H1 (cell line): ENCODE results near the gene RTN4IP1. TPM values are rescaled to one million over a fixed set of nuclear protein-coding genes. Genes with fewer than 3 reads are reported as not detected.

Experiments used
- CTCF ChIA-PET: fragments of 300-600 bp; sonication (Branson Sonifier 250); formaldehyde crosslinking; loops from one replicate; lab custom pipeline; 2021; ENCODE audit not compliant: partially characterized antibody; lab: Charles Lee
- POLR2A ChIA-PET: fragments of 300-600 bp; sonication (Branson Sonifier 250); formaldehyde crosslinking; loops from one replicate; lab custom pipeline; 2021; ENCODE audit warnings: inconsistent platforms; ENCODE audit not compliant: partially characterized antibody; lab: Charles Lee
- DNase-seq, 2 experiments: peaks; one replicate each; pipeline versions ENCODE4 v3.0.0 to v3.0.0-alpha.2; 2010 to 2022; ENCODE audit warnings: low spot score in 2 of 2, low read depth in 1 of 2, mixed read lengths in 1 of 2
- FAIRE-seq: peaks from 2 replicates; lab custom pipeline; 2011; peaks lifted over from hg19 to GRCh38; lab: Jason Lieb, UNC
- H2AFZ ChIP-seq: 2 replicates; pipeline ENCODE4 v1.8.1; 2012; ENCODE audit warnings: low read length, inconsistent platforms
- H2AK5ac ChIP-seq: 2 replicates; pipeline ENCODE4 v1.6.1; 2013; ENCODE audit warnings: low read depth, low read length
- H2BK120ac ChIP-seq: replicated peaks from 2 replicates; pipeline ENCODE3; 2013; ENCODE audit warnings: low read depth, low read length, inconsistent platforms
- H2BK12ac ChIP-seq: 2 replicates; pipeline ENCODE4 v1.6.1; 2013; ENCODE audit warnings: low read depth, low read length
- H2BK15ac ChIP-seq: 2 replicates; pipeline ENCODE4 v1.6.1; 2013; ENCODE audit warnings: low read length
- H2BK20ac ChIP-seq: 2 replicates; pipeline ENCODE4 v1.6.1; 2013; ENCODE audit warnings: low read length
- H2BK5ac ChIP-seq: 2 replicates; pipeline ENCODE4 v1.6.1; 2013; ENCODE audit warnings: low read depth, low read length
- H3K14ac ChIP-seq: 2 replicates; pipeline ENCODE4 v1.6.1; 2013; ENCODE audit warnings: inconsistent platforms; ENCODE audit not compliant: insufficient read length
- H3K18ac ChIP-seq: 2 replicates; pipeline ENCODE4 v1.6.1; 2013; ENCODE audit warnings: low read length; ENCODE audit errors: extremely low read depth
- H3K23ac ChIP-seq: 2 replicates; pipeline ENCODE4 v1.6.1; 2013; ENCODE audit warnings: inconsistent platforms; ENCODE audit not compliant: insufficient read length
- H3K23me2 ChIP-seq: 2 replicates; pipeline ENCODE4 v1.6.1; 2013; ENCODE audit warnings: low read depth, low read length
- H3K27ac ChIP-seq: 2 replicates; pipeline ENCODE4 v1.6.1; 2011; ENCODE audit warnings: low read depth, low read length, inconsistent platforms
- H3K27me3 ChIP-seq, 4 experiments: replicated peaks in 1 of 4; 1 replicate in 1 of 4; 2 replicates in 3 of 4; pipeline versions ENCODE4 v1.6.1 to v1.8.1; 2011 to 2013; ENCODE audit warnings: low read length in 3 of 4, mild to moderate bottlenecking in 3 of 4, inconsistent platforms in 2 of 4, mixed read lengths in 2 of 4, moderate library complexity in 1 of 4; ENCODE audit not compliant: control insufficient read depth in 3 of 4, insufficient read depth in 3 of 4; ENCODE audit errors: extremely low read depth in 1 of 4
- H3K36me3 ChIP-seq, 4 experiments: 2 replicates each; pipeline versions ENCODE4 v1.6.1 to v1.8.1; 2011 to 2013; ENCODE audit warnings: mild to moderate bottlenecking in 4 of 4, low read length in 3 of 4, moderate library complexity in 2 of 4, control low read depth in 1 of 4, inconsistent platforms in 1 of 4; ENCODE audit not compliant: insufficient read depth in 4 of 4, control insufficient read depth in 2 of 4
- H3K4ac ChIP-seq: replicated peaks from 2 replicates; pipeline ENCODE3; 2013; ENCODE audit warnings: low read length, low read depth, mixed read lengths, inconsistent platforms; ENCODE audit not compliant: insufficient read length
- H3K4me1 ChIP-seq, 4 experiments: replicated peaks in 1 of 4; 1 replicate in 1 of 4; 2 replicates in 3 of 4; pipeline versions ENCODE4 v1.6.1 to v1.8.1; 2011 to 2013; ENCODE audit warnings: low read length in 3 of 4, inconsistent platforms in 2 of 4, mixed read lengths in 1 of 4; ENCODE audit not compliant: insufficient read depth in 4 of 4, control insufficient read depth in 3 of 4
- H3K4me2 ChIP-seq, 2 experiments: 2 replicates each; pipeline versions ENCODE4 v1.6.1 to v1.8.1; 2011 to 2013; ENCODE audit warnings: low read depth in 2 of 2, low read length in 2 of 2, control low read depth in 1 of 2, inconsistent platforms in 1 of 2, mild to moderate bottlenecking in 1 of 2; ENCODE audit not compliant: insufficient read depth in 1 of 2
- H3K4me3 ChIP-seq, 4 experiments: fragments of 200-600, 300-600 bp in 1 of 4; sonication (generic), shearing (Covaris generic), sonication (Bioruptor Twin) in 1 of 4; 2 replicates each; pipeline versions ENCODE4 v1.5.1 to v1.8.1; 2011 to 2016; ENCODE audit warnings: low read length in 4 of 4, low read depth in 3 of 4, control low read depth in 2 of 4, inconsistent platforms in 2 of 4, mild to moderate bottlenecking in 2 of 4, mixed read lengths in 1 of 4, moderate library complexity in 1 of 4; ENCODE audit not compliant: insufficient read depth in 2 of 4; ENCODE audit errors: extremely low read depth in 1 of 4
- H3K56ac ChIP-seq: replicated peaks from 2 replicates; pipeline ENCODE3; 2013; ENCODE audit warnings: low read depth, mild to moderate bottlenecking, mixed read lengths, low read length, inconsistent platforms; ENCODE audit not compliant: insufficient read length
- H3K79me1 ChIP-seq: 2 replicates; pipeline ENCODE4 v1.6.1; 2013; ENCODE audit warnings: low read depth, low read length, control low read depth
- H3K79me2 ChIP-seq, 2 experiments: 2 replicates each; pipeline versions ENCODE4 v1.6.1 to v1.8.1; 2012 to 2013; ENCODE audit warnings: low read length in 2 of 2, mild to moderate bottlenecking in 2 of 2, inconsistent platforms in 1 of 2; ENCODE audit not compliant: insufficient read depth in 2 of 2, control insufficient read depth in 1 of 2
- H3K9ac ChIP-seq, 4 experiments: replicated peaks in 1 of 4; 1 replicate in 1 of 4; 2 replicates in 3 of 4; pipeline versions ENCODE4 v1.6.1 to v1.8.1; 2011 to 2013; ENCODE audit warnings: low read depth in 3 of 4, low read length in 3 of 4, control low read depth in 2 of 4, mild to moderate bottlenecking in 2 of 4, moderate library complexity in 2 of 4, inconsistent platforms in 1 of 4; ENCODE audit errors: extremely low read depth in 1 of 4
- H3K9me3 ChIP-seq, 2 experiments: 2 replicates each; pipeline versions ENCODE4 v1.6.1 to v1.8.1; 2012 to 2013; ENCODE audit warnings: mild to moderate bottlenecking in 2 of 2, moderate library complexity in 2 of 2, control low read depth in 1 of 2, inconsistent platforms in 1 of 2, low read depth in 1 of 2, low read length in 1 of 2, mixed read lengths in 1 of 2; ENCODE audit not compliant: insufficient read depth in 2 of 2
- H4K20me1 ChIP-seq, 2 experiments: replicated peaks in 1 of 2; 2 replicates each; pipeline versions ENCODE3 to v1.8.1; 2011 to 2013; ENCODE audit warnings: inconsistent platforms in 2 of 2, low read length in 2 of 2, mild to moderate bottlenecking in 1 of 2; ENCODE audit not compliant: insufficient read depth in 2 of 2, control insufficient read depth in 1 of 2
- H4K5ac ChIP-seq: 2 replicates; pipeline ENCODE4 v1.6.1; 2013; ENCODE audit warnings: low read length, low read depth, mixed read lengths, inconsistent platforms; ENCODE audit not compliant: insufficient read length
- H4K8ac ChIP-seq: 2 replicates; pipeline ENCODE4 v1.8.0; 2013; ENCODE audit warnings: mild to moderate bottlenecking, moderate library complexity, low read length, inconsistent platforms; ENCODE audit not compliant: insufficient read depth; ENCODE audit errors: extremely low read depth
- H4K91ac ChIP-seq: replicated peaks from 2 replicates; pipeline ENCODE3; 2013; ENCODE audit warnings: low read length, mixed read lengths, inconsistent platforms; ENCODE audit not compliant: insufficient read length
- CHD1 ChIP-seq: IDR thresholded peaks from 2 replicates; pipeline ENCODE4 v1.6.1; 2012; ENCODE audit warnings: low read depth, low read length, improper control_type of control experiment
- JUN ChIP-seq: IDR thresholded peaks from 2 replicates; pipeline ENCODE4 v1.6.1; 2011; ENCODE audit warnings: low read depth, mild to moderate bottlenecking, improper control_type of control experiment, low read length
- KDM1A ChIP-seq: fragments of 200-600, 300-600 bp; sonication (generic); IDR thresholded peaks from 2 replicates; pipeline ENCODE4 v1.7.1; 2016; ENCODE audit warnings: mild to moderate bottlenecking, low read length, borderline replicate concordance
- NANOG ChIP-seq: IDR thresholded peaks from 2 replicates; pipeline ENCODE4 v1.6.1; 2011; ENCODE audit warnings: low read length, low read depth, mild to moderate bottlenecking, inconsistent platforms; ENCODE audit not compliant: insufficient read depth, poor library complexity, severe bottlenecking
- POLR2A ChIP-seq, 2 experiments: IDR thresholded peaks; 1 replicate in 1 of 2; 2 replicates in 1 of 2; pipeline ENCODE4 v1.6.1; 2011; ENCODE audit warnings: low read depth in 2 of 2, low read length in 2 of 2, mild to moderate bottlenecking in 2 of 2; ENCODE audit errors: control extremely low read depth in 1 of 2
- WGBS, 2 experiments: shearing (Covaris generic) in 1 of 2; methylation state at CpG; one replicate each; pipeline versions ENCODE4 v1.1.6 to v1.1.7; 2013 to 2015; ENCODE audit warnings: low lambda C conversion rate in 2 of 2, mixed read lengths in 2 of 2, inconsistent platforms in 1 of 2, low coverage in 1 of 2, missing lambda C conversion rate in 1 of 2; ENCODE audit not compliant: insufficient replicate concordance in 2 of 2, insufficient coverage in 1 of 2, insufficient read length in 1 of 2; ENCODE audit errors: extremely low coverage in 1 of 2, missing lambda C conversion rate in 1 of 2; 5-methylcytosine and 5-hydroxymethylcytosine counted together
- polyA plus RNA-seq, 7 experiments: library from polyadenylated mRNA; depleted of rRNA in 3 of 7; stranded (reverse) in 5 of 7; unstranded in 2 of 7; fragments of >200 nt in 5 of 7; fragments of 200-250 nt in 2 of 7; gene quantifications; 1 replicate in 5 of 7; 2 replicates in 1 of 7; 4 replicates in 1 of 7; pipeline versions ENCODE4 v1.2.1 to v1.2.3, GENCODE V29; 2011 to 2013; ENCODE audit warnings: missing spikeins in 2 of 7, mixed read lengths in 2 of 7
- total RNA-seq: library from RNA; stranded (reverse); fragmentation: NEBNext Ultra II Directional; extraction: Animal tissue kit (Norgen Biotek cat#: 25700); gene quantifications from 2 replicates; pipeline ENCODE4 v1.2.1, GENCODE V29; 2021

RTN4IP1 gene
- total and polyA plus RNA-seq, 2 of the 8 experiments (the other 6 are each of a cell fraction or from before 2014, with no cell fraction given), result 14.6 to 19.5 TPM

- Histone ChIP-seq H3K4me2 (no peak overlapping the region), H3K36me3 (peaks cover 2 to 52% (median 20%) of the 10 kb centered on the region in 4 experiments; a peak in 7 of 8 replicates), H3K14ac (no peak overlapping the region), H3K27ac (no peak overlapping the region), H3K79me1 (peaks cover 4% of the 10 kb centered on the region; the same call in 1 of the 2 replicates), H2AK5ac (no peak overlapping the region), H3K9me3 (no peaks in the 10 kb centered on the region), H3K18ac (no peak overlapping the region), H3K9ac (no peak overlapping the region), H3K4me1 (no peaks in the 10 kb centered on the region), H3K4ac (no peak overlapping the region), H4K91ac (no peak overlapping the region), H2BK5ac (no peak overlapping the region), H4K8ac (no peak overlapping the region), H4K5ac (no peak overlapping the region), H3K4me3 (no peak overlapping the region), H2BK120ac (no peak overlapping the region), H2BK20ac (no peak overlapping the region), H2AFZ (no peak overlapping the region), H4K20me1 (peaks cover 0 to 1% of the 10 kb centered on the region in 2 experiments), H3K23ac (no peak overlapping the region), H3K27me3 (no peaks in the 10 kb centered on the region), H3K23me2 (no peaks in the 10 kb centered on the region), H3K56ac (no peak overlapping the region), H2BK12ac (no peak overlapping the region), H2BK15ac (no peak overlapping the region), H3K79me2 (peaks cover 0 to 23% of the 10 kb centered on the region in 2 experiments; a peak in 3 of 4 replicates)
- WGBS, 2 experiments, result 93% methylated on average over 2 of the region's 2 CpGs; no CpG with 5 or more reads in 1 of the 2 experiments
- no peak for DNase-seq
- TF ChIP-seq KDM1A (no peak), JUN (no peak), POLR2A (IDR thresholded peaks at IDR 0.05; ENCODE audit: control extremely low read depth in 1 of 2, low read depth in 2 of 2, low read length in 2 of 2) (no peak), CHD1 (no peak), NANOG (no peak)
- ChIA-PET CTCF (interaction anchor here (1.0 to 1.1 kb wide), 2 partner anchors 35 to 387 kb away, joined by 3 to 4 read pairs; no protein-coding TSS in a partner anchor), POLR2A (no interaction called here)
- FAIRE-seq, result no peak
These were observed 13.8 kb upstream of the RTN4IP1 start for GRCh38 chr6:106643061-106643460.
